Kidney (tissue), 14 donors: Measurements from ENCODE around the gene TMA7. TPM values are rescaled to one million over a fixed set of nuclear protein-coding genes. Genes with fewer than 3 reads are reported as not detected.
"Not testable (repeated sequence)": the region's sequence is repeated elsewhere in the genome, so short reads cannot be mapped to it uniquely, and the experiment has no call there.

Experiments
- DNase-seq, 5 donors: peaks; one replicate each; pipeline ENCODE4 v3.0.0-alpha.2; 2013 to 2020
- FAIRE-seq: peaks from 2 replicates; lab custom pipeline; 2012; peaks lifted over from hg19 to GRCh38; lab: Jason Lieb, UNC
- H3K27ac ChIP-seq, 2 donors: one replicate each; pipeline ENCODE4 v1.7.0; 2013; ENCODE audit warnings: low read depth in 2 of 2, low read length in 2 of 2, inconsistent platforms in 1 of 2
- H3K27me3 ChIP-seq: one replicate; pipeline ENCODE4 v1.7.1; 2013; ENCODE audit warnings: low read length, inconsistent platforms; ENCODE audit not compliant: control insufficient read depth, insufficient read depth
- H3K36me3 ChIP-seq, 3 donors: one replicate each; pipeline versions ENCODE4 v1.7.0 to v1.7.1; 2013; ENCODE audit warnings: low read length in 3 of 3, control low read depth in 1 of 3, inconsistent platforms in 1 of 3; ENCODE audit not compliant: insufficient read depth in 3 of 3, control insufficient read depth in 2 of 3
- H3K4me1 ChIP-seq, 3 donors: one replicate each; pipeline versions ENCODE4 v1.7.0 to v1.7.1; 2013; ENCODE audit warnings: low read length in 3 of 3, inconsistent platforms in 1 of 3, low read depth in 1 of 3; ENCODE audit not compliant: control insufficient read depth in 2 of 3, insufficient read depth in 2 of 3
- H3K4me3 ChIP-seq, 3 donors: one replicate each; pipeline versions ENCODE4 v1.7.0 to v1.8.1; 2013; ENCODE audit warnings: low read length in 3 of 3, control low read depth in 1 of 3, inconsistent platforms in 1 of 3
- H3K9ac ChIP-seq, 3 donors: one replicate each; pipeline versions ENCODE4 v1.7.0 to v1.7.1; 2013; ENCODE audit warnings: low read length in 3 of 3, control low read depth in 1 of 3, inconsistent platforms in 1 of 3
- H3K9me3 ChIP-seq, 3 donors: one replicate each; pipeline versions ENCODE4 v1.7.0 to v1.7.1; 2013; ENCODE audit warnings: low read length in 3 of 3, control low read depth in 1 of 3, inconsistent platforms in 1 of 3; ENCODE audit not compliant: control insufficient read depth in 2 of 3, insufficient read depth in 1 of 3
- intact Hi-C: fragments of 100-400 bp; cut with DNase I; formaldehyde crosslinking; loops from one replicate; pipeline ENCODE4 v1.11.1; 2022
- polyA plus RNA-seq: library from polyadenylated mRNA; stranded (reverse); fragments of 350-450 nt; fragmentation: Illumina TruSeq; extraction: RNeasy Lipid Tissue Mini Kit (QIAGEN cat#74804); gene quantifications from one replicate; pipeline ENCODE4 v1.2.3, GENCODE V29; 2014; ENCODE audit warnings: low read depth, low replicate concordance; ENCODE audit not compliant: insufficient read depth
- total RNA-seq: library from RNA; stranded (reverse); fragmentation: NEBNext Ultra II Directional; extraction: Animal tissue kit (Norgen Biotek cat#: 25700); gene quantifications from one replicate; pipeline ENCODE4 v1.2.1, GENCODE V29; 2021
- TF ChIP-seq, protein P1 (sequence below): IDR thresholded peaks from 3 replicates; pipeline ENCODE4 v1.5.1; 2012; ENCODE audit warnings: mild to moderate bottlenecking, moderate library complexity, borderline replicate concordance; ENCODE audit not compliant: insufficient read depth; ENCODE audit errors: extremely low read depth
- donor health status: control.
- donor health status: control.
- donor health status: control.
- donor health status: control.
- donor health status: control.
- donor health status: DM: yes; HTN: yes; CAD: no.
- donor health status: Normal renal cell carcinoma (clear cell type).

TMA7 gene
- total and polyA plus RNA-seq, 2 donors from 2014 or later, result 195 to 631 TPM

DNA sequence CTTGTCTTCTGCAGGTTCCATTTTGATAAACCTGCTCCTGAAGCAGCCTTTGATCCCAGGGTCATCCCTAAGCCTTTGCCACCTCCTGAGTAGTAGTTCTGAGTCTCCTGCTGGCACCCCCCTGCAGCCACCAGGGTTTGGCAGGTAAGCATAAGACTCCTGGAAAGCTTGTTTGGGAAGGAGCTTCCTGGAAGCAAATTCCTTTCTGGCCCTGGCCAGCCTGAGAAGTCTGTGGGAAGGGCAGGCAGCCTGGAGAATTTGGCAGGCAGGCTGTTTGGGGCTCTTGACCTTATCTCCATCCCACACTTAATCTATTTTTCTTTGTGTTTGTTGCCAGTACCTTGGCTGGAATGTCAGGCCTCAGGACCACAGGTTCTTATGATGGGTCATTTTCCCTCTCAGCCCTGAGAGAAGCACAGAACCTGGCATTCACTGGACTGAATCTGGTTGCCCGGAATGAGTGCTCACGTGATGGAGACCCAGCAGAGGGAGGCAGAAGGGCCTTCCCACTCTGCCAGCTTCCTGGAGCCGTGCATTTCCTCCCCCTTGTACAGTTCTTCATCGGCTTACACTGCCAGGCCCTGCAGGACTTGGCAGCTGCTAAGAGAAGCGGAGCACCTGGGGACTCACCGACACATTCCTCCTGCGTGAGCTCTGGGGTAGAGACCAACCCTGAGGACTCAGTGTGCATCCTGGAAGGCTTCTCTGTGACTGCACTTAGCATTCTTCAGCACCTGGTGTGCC, 19.9 kb downstream of the TMA7 start:
- H3K4me3 ChIP-seq, result no peak overlapping the region
- no peaks in the 10 kb centered on the region for H3K9me3 ChIP-seq
- H3K9ac ChIP-seq, result no peak overlapping the region
- H3K27me3 ChIP-seq, result no peaks in the 10 kb centered on the region
- DNase-seq (peak in 1 of 5 donors; percentile 35), FAIRE-seq (no peak)
- H3K36me3 ChIP-seq, result peaks cover 6 to 43% (median 20%) of the 10 kb centered on the region in 3 donors
- TF ChIP-seq, protein P1, sequence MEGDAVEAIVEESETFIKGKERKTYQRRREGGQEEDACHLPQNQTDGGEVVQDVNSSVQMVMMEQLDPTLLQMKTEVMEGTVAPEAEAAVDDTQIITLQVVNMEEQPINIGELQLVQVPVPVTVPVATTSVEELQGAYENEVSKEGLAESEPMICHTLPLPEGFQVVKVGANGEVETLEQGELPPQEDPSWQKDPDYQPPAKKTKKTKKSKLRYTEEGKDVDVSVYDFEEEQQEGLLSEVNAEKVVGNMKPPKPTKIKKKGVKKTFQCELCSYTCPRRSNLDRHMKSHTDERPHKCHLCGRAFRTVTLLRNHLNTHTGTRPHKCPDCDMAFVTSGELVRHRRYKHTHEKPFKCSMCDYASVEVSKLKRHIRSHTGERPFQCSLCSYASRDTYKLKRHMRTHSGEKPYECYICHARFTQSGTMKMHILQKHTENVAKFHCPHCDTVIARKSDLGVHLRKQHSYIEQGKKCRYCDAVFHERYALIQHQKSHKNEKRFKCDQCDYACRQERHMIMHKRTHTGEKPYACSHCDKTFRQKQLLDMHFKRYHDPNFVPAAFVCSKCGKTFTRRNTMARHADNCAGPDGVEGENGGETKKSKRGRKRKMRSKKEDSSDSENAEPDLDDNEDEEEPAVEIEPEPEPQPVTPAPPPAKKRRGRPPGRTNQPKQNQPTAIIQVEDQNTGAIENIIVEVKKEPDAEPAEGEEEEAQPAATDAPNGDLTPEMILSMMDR, result no peak
- intact Hi-C loops, result loop anchor here (5.0 kb wide), 1 partner anchor 87 kb away; no protein-coding TSS in a partner anchor
- H3K4me1 ChIP-seq, result peaks cover 0 to 2% (median 2%) of the 10 kb centered on the region in 3 donors
- H3K27ac ChIP-seq, result no peak overlapping the region

DNA sequence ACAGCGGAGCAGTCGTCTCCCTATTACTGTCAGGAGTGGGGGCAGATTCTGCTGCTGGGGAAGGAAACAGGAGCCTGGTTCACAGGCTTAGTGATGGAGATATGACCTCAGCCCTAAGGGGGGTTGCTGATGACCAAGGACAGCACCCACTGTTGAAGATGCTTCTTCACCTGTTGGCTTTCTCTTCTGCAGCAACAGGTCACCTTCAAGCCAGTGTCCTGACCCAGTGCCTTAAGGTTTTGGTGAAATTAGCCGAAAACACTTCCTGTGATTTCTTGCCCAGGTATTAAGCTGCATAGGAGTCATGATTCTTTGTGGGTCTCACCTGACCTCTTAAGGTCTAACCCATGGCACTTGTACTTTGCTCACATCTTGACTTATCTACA, 20.5 kb downstream of the TMA7 start:
- no peak overlapping the region for H3K27ac ChIP-seq
- peaks cover 0 to 7% (median 6%) of the 10 kb centered on the region in 3 donors for H3K4me1 ChIP-seq
- no peak for DNase-seq
- H3K27me3 ChIP-seq, result no peaks in the 10 kb centered on the region
- intact Hi-C loops, result loop anchor here (5.0 kb wide), 1 partner anchor 87 kb away; no protein-coding TSS in a partner anchor
- TF ChIP-seq, protein P1, result no peak
- no peak for FAIRE-seq
- H3K4me3 ChIP-seq, result no peak overlapping the region
- H3K9ac ChIP-seq, result no peak overlapping the region
- no peaks in the 10 kb centered on the region for H3K9me3 ChIP-seq
- peaks cover 3 to 39% (median 20%) of the 10 kb centered on the region in 3 donors for H3K36me3 ChIP-seq

DNA sequence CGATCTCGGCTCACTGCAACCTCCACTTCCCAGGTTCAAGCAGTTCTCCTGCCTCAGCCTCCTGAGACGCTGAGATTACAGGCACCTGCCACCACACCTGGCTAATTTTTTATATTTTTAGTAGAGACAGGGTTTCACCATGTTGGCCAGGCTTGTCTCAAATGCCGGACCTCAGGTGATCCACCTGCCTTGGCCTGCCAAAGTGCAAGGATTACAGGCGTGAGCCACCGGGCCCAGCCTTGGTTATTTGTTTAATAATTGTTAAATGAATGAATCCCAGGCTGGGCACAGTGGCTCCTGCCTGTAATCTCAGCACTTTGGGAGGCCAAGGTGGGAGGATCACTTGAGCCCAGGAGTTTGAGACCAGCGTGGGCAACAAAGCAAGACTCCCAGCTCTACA, 21.7 kb downstream of the TMA7 start:
- H3K9me3 ChIP-seq, H3K9ac ChIP-seq, H3K27me3 ChIP-seq, H3K4me3 ChIP-seq, H3K27ac ChIP-seq, FAIRE-seq: not testable (repeated sequence)
- peak in 1 of 5 donors; percentile 29 for DNase-seq
- Histone ChIP-seq H3K4me1 (peaks cover 0 to 13% (median 12%) of the 10 kb centered on the region in 3 donors), H3K36me3 (peaks cover 3 to 32% (median 20%) of the 10 kb centered on the region in 3 donors)
- intact Hi-C loops, result loop anchor here (5.0 kb wide), 1 partner anchor 86 kb away; no protein-coding TSS in a partner anchor

DNA sequence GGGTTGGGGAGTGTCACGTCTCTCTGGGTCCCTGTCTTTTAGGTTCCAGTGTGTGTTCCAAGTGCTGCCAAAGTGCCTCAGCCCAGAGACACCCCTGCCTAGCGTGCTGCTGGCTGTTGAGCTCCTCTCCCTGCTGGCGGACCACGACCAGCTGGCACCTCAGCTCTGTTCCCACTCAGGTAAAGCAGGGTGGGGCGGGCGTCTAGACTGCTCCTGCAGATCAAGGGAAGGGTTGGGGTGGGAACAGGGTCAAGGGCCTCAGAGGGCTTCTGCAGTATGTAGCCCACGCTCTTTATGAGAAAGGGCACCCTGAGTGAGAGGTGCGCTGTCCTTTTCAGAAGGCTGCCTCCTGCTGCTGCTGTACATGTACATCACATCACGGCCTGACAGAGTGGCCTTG, 23.6 kb downstream of the TMA7 start:
- H3K9ac ChIP-seq, result no peak overlapping the region
- H3K27ac ChIP-seq, result no peak overlapping the region
- peak in 1 of 5 donors; percentile 60 for DNase-seq
- H3K4me3 ChIP-seq, result no peak overlapping the region
- H3K9me3 ChIP-seq, result no peaks in the 10 kb centered on the region
- H3K4me1 ChIP-seq, result peaks cover 0 to 30% (median 23%) of the 10 kb centered on the region in 3 donors
- H3K36me3 ChIP-seq, result peaks cover 3 to 33% (median 18%) of the 10 kb centered on the region in 3 donors
- H3K27me3 ChIP-seq, result no peaks in the 10 kb centered on the region
- intact Hi-C loops, result loop anchor here (5.0 kb wide), 1 partner anchor 84 kb away; no protein-coding TSS in a partner anchor
- no peak for FAIRE-seq
- TF ChIP-seq, protein P1, result no peak
